ENCODE data around the gene IL1RL2. TPM values are rescaled to one million over a fixed set of nuclear protein-coding genes. Genes with fewer than 3 reads are reported as not detected.

IL1RL2 gene
- total and polyA plus RNA-seq, 2 of the 8 experiments (the other 6 are each of a cell fraction or from before 2014, with no cell fraction given) = not detected

- TF ChIP-seq CHD7 (IDR thresholded peaks at IDR 0.05; ENCODE audit: insufficient replicate concordance, low read length) (no peak), EP300 (IDR thresholded peaks at IDR 0.05; ENCODE audit: borderline replicate concordance in 1 of 2, low read depth in 2 of 2, low read length in 2 of 2) (no peak), CBX5 (IDR thresholded peaks at IDR 0.05; ENCODE audit: low read depth, low read length) (no peak), SUZ12 (IDR thresholded peaks at IDR 0.05; ENCODE audit: low read length) (no peak), HDAC2 (IDR thresholded peaks at IDR 0.05; ENCODE audit: borderline replicate concordance in 1 of 2, low read depth in 2 of 2, low read length in 2 of 2) (no peak), TEAD4 (IDR thresholded peaks at IDR 0.05; ENCODE audit: low read depth, low read length) (no peak), SAP30 (IDR thresholded peaks at IDR 0.05; ENCODE audit: insufficient read depth, insufficient replicate concordance, low read length) (no peak), YY1 (IDR thresholded peaks at IDR 0.05; ENCODE audit: low read depth, low read length) (no peak), MAX (IDR thresholded peaks at IDR 0.05) (no peak)
Observed at GRCh38 chr2:102176172-102176571, 10.7 kb upstream of the IL1RL2 start (continued).
